Left renal cortex interstitium (tissue), 4 donors: ENCODE results near the gene ERCC1. TPM values are rescaled to one million over a fixed set of nuclear protein-coding genes. Genes with fewer than 3 reads are reported as not detected.
A peak's percentile ranks its signal among the peaks of the same experiment; 100 is the strongest.

Experiments
- DNase-seq, 4 donors: peaks; one replicate each; pipeline ENCODE4 v3.0.0-alpha.2; 2013; ENCODE audit warnings: low read depth in 4 of 4, low spot score in 2 of 4, missing footprints in 1 of 4
- polyA plus RNA-seq, 4 donors: library from polyadenylated mRNA; unstranded; fragments of 120-200 nt; gene quantifications; one replicate each; pipeline ENCODE4 v1.2.1, GENCODE V29; 2013; ENCODE audit not compliant: insufficient read length in 4 of 4

Gene ERCC1
- polyA plus RNA-seq, 4 donors: 69.2 to 98.2 (median 91.8) TPM

- DNase-seq: peak; percentile 98 to 100 (median 99)
Measured at GRCh38 chr19:45370410-45371204, 53.1 kb downstream of the ERCC1 start, which contains the start of gene ERCC2. Gene ERCC2, minus strand, starts transcription at chr19:45370573. Its CDS starts 33 bp downstream, at chr19:45370540.

DNA sequence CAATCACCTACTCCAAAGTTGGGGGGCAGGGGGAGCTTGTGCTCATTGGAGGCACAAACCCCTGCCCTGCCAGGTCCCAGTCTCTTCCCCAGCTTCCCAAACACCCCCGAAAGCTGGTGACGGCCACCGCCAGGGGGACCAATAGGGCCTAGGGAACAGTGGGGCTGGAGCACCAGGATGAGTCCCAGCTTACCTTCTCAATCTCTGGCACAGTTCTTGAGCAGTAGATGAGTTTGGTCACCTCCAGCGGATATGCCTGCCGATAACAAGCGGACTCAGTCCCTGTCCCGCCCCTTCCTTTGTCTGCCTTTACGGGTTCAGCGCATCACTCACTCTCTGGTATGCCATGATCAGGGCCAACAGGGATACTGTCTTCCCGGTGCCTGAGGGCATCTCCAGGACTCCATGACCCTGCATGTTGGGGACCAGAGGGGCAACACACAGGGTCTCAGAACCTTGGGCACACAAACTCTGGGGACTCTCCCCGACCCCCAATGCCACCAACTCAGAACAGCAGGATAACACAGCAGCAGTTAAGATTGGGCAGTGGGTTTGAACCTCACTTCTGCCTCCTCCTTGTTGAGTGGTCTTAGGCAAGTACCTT lies 54.9 kb downstream of the ERCC1 start:
- DNase-seq: no peak

GRCh38 chr19:45368127-45368526 lies 55.6 kb downstream of the ERCC1 start:
- no peak for DNase-seq

DNA sequence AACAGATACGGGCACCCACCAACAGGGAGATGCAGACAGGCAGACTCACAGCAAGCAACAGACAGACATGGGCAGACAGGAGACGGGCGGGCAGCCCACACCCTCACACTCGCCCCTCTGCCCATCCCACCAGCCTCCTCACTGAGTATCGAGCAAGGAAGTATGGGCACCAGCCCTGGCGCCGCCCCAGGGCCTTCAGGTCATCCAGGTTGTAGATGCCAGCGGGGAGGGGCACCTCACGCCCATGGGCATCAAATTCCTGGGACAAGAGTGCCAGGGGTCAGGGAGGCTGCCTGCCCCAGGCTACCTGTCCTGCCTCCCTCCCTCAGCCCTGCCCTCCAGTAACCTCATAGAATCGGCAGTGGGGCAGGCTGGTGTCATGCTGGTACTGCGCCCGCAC lies 59.0 kb downstream of the ERCC1 start:
- no peak for DNase-seq

DNA sequence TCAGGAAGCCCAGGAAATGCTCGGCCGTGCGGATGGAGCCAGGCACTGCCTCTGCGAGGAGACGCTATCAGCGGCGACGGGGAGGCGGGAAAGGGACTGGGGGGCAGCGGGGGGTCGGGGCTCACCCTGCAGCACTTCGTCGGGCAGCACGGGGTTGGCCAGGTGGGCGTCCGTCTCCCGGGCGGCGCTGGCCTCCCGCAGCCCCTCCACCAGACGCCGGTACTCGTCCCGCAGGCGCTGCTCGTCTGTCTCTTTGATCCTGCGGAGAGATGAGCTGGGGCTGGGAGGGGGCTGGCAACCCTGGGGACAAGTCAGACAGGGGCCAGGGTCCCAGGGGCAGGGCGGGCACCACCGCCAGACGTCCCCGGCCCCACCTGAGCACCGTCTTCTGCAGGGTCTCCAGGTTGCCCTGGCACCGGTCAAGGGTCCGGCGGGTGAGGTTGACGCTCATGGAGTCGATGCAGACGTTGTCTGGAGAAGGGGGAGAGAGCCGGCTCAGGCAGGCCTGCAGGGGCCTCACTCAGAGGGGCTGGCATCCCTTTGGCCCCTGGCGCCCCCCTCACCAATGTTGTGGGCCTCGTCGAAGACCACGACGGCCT lies 59.8 kb downstream of the ERCC1 start:
- no peak for DNase-seq

DNA sequence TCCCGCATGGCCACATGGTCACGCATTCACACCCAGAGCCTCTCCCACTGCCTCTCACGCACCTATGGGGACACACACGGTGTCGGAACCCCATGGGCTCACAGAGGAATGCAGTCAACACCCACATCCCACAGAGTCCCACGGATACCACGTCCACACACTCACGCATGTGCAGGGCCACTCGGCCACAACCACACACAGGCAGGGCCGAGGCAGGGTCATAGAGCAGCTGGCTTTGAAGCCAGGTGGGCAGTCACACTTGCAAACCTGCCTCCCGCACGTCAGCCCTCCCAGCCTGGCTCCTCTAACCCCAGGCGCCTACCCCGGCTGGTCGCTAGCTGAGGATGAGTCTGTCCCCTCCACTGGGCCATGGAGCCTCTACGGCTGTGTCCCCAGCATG lies 61.4 kb downstream of the ERCC1 start:
- no peak for DNase-seq

GRCh38 chr19:45361608-45362007 lies 62.1 kb downstream of the ERCC1 start:
- DNase-seq: no peak

GRCh38 chr19:45358213-45358792 lies 65.4 kb downstream of the ERCC1 start:
- no peak for DNase-seq

DNA sequence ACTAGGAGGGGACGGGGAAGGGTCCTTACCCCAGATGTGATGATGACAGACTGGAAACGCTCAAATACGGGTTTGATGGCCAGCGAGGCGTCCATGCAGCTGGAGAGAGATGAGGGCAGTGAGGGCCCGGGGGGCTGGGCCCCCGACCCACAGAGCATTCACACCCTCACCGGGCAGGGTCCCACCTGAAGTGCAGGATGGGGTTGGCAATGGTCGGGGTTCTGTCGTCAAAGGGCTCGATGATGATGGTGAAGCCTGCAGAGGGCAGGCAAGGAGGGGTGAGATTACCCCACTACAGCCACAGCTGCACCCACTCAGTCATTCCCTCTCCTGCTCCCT lies 66.3 kb downstream of the ERCC1 start:
- no peak for DNase-seq

Other genes starting within 250 kb of the ERCC1 start
- 10 to 100 TPM; 32.7 to 51.4 (median 44.5) TPM for gene TRAPPC6A, start 245.7 kb downstream of the ERCC1 start, polyA plus RNA-seq
- 10 to 100 TPM in 3 of 4 donors, 1 to 10 TPM in 1; 7.9 to 13.0 (median 10.5) TPM for gene BLOC1S3, start 245.1 kb downstream of the ERCC1 start, polyA plus RNA-seq
- 10 to 100 TPM in 2 of 4 donors, 1 to 10 TPM in 2; 7.8 to 15.3 (median 10.6) TPM for gene EXOC3L2, start 178.5 kb downstream of the ERCC1 start, polyA plus RNA-seq
- 10 to 100 TPM; 34.4 to 41.7 (median 41.1) TPM for gene MARK4, start 172.6 kb downstream of the ERCC1 start, polyA plus RNA-seq
- under 1 TPM; 0.29 to 0.88 (median 0.57) TPM for gene CKM, start 101.0 kb downstream of the ERCC1 start, polyA plus RNA-seq
- 1 to 10 TPM in 3 of 4 donors, under 1 TPM in 1; 0.93 to 2.5 (median 1.9) TPM for gene KLC3, start 83.2 kb downstream of the ERCC1 start, polyA plus RNA-seq
- 10 to 100 TPM; 31.8 to 44.1 (median 36.8) TPM for gene ERCC2, start 53.3 kb downstream of the ERCC1 start, polyA plus RNA-seq
- 10 to 100 TPM in 2 of 4 donors, 1 to 10 TPM in 2; 7.5 to 16.5 (median 9.7) TPM for gene PPP1R13L, start 18.8 kb downstream of the ERCC1 start, polyA plus RNA-seq
- gene POLR1G, start 17.3 kb downstream of the ERCC1 start, polyA plus RNA-seq: 1 to 10 TPM; 3.2 to 5.3 (median 4.1) TPM
- 10 to 100 TPM in 2 of 4 donors, 1 to 10 TPM in 2; 3.2 to 83.2 (median 8.8) TPM for gene FOSB, start 44.1 kb upstream of the ERCC1 start, polyA plus RNA-seq
- 1 to 10 TPM; 7.2 to 9.6 (median 8.8) TPM for gene RTN2, start 73.1 kb upstream of the ERCC1 start, polyA plus RNA-seq
- under 1 TPM; 0.22 to 0.62 (median 0.34) TPM for gene PPM1N, start 74.5 kb upstream of the ERCC1 start, polyA plus RNA-seq
- 10 to 100 TPM; 46.7 to 61.9 (median 48.8) TPM for gene VASP, start 83.6 kb upstream of the ERCC1 start, polyA plus RNA-seq
- 10 to 100 TPM in 3 of 4 donors, 1 to 10 TPM in 1; 9.7 to 13.3 (median 10.6) TPM for gene OPA3, start 160.9 kb upstream of the ERCC1 start, polyA plus RNA-seq
- 1 to 10 TPM; 3.7 to 5.4 (median 4.2) TPM for gene GPR4, start 178.3 kb upstream of the ERCC1 start, polyA plus RNA-seq
- 10 to 100 TPM; 17.7 to 30.8 (median 23.5) TPM for gene EML2, start 215.5 kb upstream of the ERCC1 start, polyA plus RNA-seq
- 1 to 10 TPM in 2 of 4 donors, under 1 TPM in 2; 0.59 to 1.8 (median 0.89) TPM for gene GIPR, start 244.3 kb upstream of the ERCC1 start, polyA plus RNA-seq